Measurements from ENCODE around the gene RBM15B.
"Not testable (repeated sequence)": the region's sequence is repeated elsewhere in the genome, so short reads cannot be mapped to it uniquely, and the experiment has no call there.

The RBM15B gene

DNA sequence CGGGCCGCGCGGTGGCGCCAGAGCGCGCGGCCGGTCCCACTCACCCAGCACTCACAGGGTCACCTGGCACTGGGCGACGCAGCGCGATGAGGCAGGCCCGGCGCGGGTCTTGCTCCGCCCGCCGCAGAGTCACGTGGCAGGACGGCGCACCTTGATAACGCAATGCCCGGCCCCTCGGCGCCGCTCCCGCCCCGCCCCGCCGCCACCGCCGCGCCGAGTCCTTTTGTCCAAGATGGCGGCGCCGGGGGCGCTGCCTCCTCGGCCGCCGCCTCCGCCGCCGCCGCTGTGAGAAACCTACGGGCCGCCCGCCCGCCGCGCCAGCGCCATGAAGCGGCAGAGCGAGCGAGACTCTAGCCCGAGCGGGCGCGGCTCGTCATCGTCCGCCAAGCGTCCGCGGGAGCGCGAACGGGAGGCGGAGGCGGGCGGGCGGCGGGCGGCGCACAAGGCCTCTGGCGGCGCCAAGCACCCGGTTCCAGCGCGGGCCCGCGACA is at the start of gene RBM15B:
RBM15B (plus strand) TSS at position 211 of the 491 bp plus-strand sequence; CDS start at position 326, 115 bp downstream.
- DNase-seq: peak; percentile 93

GRCh38 chr3:51343918-51344687 is 47.0 kb upstream of the RBM15B start:
- DNase-seq: peak; percentile 56

- no peak for DNase-seq
Measured at GRCh38 chr3:51350751-51351150, 40.3 kb upstream of the RBM15B start.

- DNase-seq: no peak
Measured at GRCh38 chr3:51353131-51353530, 38.0 kb upstream of the RBM15B start.

DNA sequence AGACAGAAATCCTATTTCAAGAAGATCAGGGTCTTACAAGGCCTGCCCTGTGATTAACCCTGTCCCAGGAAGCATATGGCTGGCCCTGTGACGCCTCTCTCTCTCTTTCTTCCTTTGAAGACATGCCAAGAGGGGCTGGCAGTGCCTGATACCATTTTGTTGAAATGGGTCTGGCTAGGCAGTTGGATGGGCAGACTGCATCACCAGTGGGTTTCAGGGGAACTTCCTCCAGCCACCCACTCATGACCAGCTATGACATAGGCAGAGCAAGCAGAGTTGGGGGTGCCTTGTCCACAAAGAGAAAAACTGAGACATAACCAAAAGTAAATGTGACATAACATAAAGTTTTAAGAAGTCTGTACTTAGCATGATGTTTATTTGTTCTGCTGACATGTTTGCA is 37.4 kb upstream of the RBM15B start:
- DNase-seq: no peak

GRCh38 chr3:51354172-51354571 is 36.9 kb upstream of the RBM15B start:
- DNase-seq: no peak

DNA sequence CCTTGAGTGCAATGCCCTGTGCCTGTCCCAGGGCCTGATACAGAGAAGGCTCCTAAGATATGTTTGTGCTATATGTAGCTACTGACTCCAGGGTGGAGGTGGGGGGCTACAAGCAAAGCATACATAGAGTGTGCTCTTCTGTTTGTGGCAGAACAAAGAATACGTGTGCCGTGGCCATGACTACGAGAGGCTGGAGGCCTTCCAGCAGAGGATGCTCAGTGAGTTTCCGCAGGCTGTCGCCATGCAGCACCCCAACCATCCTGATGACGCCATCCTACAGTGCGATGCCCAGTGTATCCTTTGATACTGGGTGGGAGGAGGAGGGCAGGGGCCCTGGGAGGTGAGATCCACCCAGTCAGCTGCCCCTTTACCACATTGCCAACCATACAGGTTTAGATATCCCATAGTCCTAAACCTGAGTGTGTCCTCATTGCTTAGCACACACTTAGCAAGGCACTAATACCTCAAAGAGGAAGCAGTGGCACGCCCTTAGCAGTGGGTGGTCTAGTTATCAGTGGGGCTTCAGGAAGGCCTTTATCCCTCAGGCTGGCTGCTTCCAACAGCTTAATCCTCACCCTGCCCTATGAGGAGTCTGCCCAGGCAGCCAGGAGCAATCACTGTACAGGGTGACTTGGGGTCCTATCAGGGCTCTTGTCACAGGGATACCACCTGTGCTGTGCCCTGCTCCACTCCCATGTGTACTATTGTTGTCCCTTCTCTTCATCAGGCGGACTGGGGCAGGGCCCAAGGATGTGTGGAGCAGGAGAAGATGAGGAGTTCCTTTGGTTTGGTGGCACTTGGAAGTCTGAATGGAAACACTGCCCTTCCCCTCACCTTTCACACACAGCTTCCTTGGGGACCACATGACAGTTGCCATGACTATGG is 36.1 kb upstream of the RBM15B start:
- DNase-seq: no peak

GRCh38 chr3:51355891-51356578 is 35.0 kb upstream of the RBM15B start:
- no peak for DNase-seq

GRCh38 chr3:51357856-51358255 is 33.2 kb upstream of the RBM15B start:
- no peak for DNase-seq

- DNase-seq: no peak
Measured at GRCh38 chr3:51358981-51359380, 32.1 kb upstream of the RBM15B start.

- DNase-seq: no peak
Measured at GRCh38 chr3:51360806-51361205, 30.3 kb upstream of the RBM15B start.

GRCh38 chr3:51361746-51362145 is 29.3 kb upstream of the RBM15B start:
- no peak for DNase-seq

GRCh38 chr3:51362476-51362875 is 28.6 kb upstream of the RBM15B start:
- DNase-seq: no peak

GRCh38 chr3:51368276-51368675 is 22.8 kb upstream of the RBM15B start:
- not testable (repeated sequence) for DNase-seq

- peak; percentile 19 for DNase-seq
Measured at GRCh38 chr3:51371943-51372557, 19.0 kb upstream of the RBM15B start.

- DNase-seq: no peak
Measured at GRCh38 chr3:51373658-51374421, 17.2 kb upstream of the RBM15B start.

GRCh38 chr3:51374456-51374855 is 16.6 kb upstream of the RBM15B start:
- no peak for DNase-seq

- no peak for DNase-seq
Measured at GRCh38 chr3:51375136-51375535, 15.9 kb upstream of the RBM15B start.

DNA sequence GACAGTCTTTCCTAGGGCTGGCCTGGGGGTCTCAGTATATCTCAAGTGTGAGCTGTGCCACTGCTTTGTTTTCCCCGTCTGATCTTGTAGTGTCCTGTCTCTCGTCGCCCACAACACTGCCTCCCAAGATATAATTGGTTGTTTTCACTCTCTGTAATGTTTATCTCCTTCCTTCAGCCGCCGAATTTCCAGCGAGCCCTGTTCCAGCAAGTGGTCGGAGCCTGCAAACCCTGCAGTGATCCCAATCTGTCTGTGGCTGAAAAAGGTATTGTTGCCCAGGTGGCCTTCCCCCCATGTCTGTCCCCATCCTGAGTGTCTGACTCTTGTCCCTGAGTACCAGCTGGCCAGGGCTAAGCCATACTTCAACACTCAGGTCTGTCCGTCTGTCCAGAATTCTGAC is 15.5 kb upstream of the RBM15B start:
- no peak for DNase-seq

DNA sequence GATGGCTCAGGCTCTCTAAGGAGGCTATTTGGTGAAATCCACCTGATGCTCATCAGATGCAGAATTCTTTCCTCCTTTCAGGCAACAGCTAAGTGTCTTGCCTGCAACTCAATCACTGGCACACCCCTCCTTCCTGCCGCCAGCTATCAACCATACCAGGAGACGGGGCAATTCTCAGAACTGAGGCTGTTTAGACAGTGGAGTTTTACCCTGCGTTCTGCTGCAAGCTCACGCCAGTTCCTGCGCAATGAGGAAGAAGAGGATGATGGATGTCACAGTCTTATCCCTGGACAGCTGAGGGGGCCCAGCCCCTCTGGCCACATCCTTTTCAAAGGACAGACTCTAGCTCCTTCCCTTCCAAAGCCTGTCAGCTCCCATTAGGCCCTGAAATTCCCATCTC is 13.0 kb upstream of the RBM15B start:
- DNase-seq: no peak

- no peak for DNase-seq
Measured at GRCh38 chr3:51378726-51379125, 12.4 kb upstream of the RBM15B start.

DNA sequence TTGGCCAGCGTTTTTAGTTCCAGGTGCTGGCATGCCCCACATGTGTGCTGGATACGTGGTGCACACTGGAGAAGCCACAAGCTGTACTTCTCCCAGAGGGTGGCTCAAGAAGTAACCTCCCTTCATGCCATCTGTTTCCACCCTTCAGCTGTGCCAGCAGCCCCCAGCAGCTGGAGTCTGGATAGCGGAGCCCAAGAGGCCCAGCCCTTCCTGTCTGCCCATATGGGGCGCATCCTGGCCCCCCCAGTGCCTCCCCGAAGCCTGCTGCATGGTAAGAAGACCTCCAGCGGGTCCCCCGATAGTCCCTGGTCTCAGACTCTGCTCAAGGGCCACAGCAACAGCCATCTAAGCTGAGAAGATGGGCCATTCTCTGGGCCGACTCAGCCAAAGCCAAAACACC is 11.8 kb upstream of the RBM15B start:
- no peak for DNase-seq
